Measurements from ENCODE around the gene MYO1D. TPM values are rescaled to one million over a fixed set of nuclear protein-coding genes. Genes with fewer than 3 reads are reported as not detected.

Gene MYO1D
- total RNA-seq, 4 donors from 2014 or later: 46.3 to 139 (median 80.0) TPM

DNA sequence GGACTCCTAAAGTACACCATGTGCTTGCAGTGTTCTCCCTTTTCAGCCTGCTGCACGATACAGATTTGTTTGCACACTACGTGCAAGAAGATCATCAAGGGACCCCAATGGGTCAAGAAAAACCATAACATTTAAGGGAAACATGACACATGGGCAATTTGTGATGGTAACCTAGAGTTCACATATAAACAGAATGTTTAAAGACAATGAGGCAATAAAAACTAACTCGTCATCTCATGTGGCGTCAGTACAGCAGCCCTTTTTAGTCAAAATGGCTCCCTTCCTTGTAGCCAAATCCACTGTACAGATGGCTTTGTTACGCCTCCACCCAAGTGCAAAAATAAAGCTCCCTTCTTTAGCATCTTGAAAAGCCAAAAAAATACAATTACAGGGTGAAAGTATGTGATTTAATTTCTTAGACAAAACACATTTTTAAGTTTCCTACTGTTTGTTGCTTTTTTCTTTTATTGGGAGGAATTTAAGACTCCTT lies 216.4 kb downstream of the MYO1D start:
- TF ChIP-seq, protein P1, sequence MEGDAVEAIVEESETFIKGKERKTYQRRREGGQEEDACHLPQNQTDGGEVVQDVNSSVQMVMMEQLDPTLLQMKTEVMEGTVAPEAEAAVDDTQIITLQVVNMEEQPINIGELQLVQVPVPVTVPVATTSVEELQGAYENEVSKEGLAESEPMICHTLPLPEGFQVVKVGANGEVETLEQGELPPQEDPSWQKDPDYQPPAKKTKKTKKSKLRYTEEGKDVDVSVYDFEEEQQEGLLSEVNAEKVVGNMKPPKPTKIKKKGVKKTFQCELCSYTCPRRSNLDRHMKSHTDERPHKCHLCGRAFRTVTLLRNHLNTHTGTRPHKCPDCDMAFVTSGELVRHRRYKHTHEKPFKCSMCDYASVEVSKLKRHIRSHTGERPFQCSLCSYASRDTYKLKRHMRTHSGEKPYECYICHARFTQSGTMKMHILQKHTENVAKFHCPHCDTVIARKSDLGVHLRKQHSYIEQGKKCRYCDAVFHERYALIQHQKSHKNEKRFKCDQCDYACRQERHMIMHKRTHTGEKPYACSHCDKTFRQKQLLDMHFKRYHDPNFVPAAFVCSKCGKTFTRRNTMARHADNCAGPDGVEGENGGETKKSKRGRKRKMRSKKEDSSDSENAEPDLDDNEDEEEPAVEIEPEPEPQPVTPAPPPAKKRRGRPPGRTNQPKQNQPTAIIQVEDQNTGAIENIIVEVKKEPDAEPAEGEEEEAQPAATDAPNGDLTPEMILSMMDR (IDR thresholded peaks at IDR 0.05; ENCODE audit: low read depth): no peak

DNA sequence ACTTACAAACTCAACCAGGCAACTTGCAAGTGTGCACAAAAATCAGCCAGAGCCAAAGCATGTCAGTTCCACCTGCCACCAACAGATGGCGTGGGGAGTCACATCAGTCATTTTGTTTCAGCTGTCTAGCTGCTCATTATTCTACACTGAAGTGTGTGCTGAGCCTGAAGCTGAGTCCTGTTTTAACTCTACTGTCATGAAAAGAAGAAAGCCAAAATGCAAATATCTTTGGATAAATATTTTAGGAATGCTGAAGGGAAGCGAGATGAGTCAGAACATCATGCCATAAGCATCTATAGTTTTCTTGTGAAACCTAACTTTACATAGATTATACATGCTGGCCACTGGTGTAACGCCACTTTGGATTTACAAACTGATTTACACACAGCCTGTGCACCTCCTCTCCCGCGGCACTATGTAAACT lies 217.5 kb downstream of the MYO1D start:
- TF ChIP-seq, protein P1 (IDR thresholded peaks at IDR 0.05; ENCODE audit: low read depth): no peak

DNA sequence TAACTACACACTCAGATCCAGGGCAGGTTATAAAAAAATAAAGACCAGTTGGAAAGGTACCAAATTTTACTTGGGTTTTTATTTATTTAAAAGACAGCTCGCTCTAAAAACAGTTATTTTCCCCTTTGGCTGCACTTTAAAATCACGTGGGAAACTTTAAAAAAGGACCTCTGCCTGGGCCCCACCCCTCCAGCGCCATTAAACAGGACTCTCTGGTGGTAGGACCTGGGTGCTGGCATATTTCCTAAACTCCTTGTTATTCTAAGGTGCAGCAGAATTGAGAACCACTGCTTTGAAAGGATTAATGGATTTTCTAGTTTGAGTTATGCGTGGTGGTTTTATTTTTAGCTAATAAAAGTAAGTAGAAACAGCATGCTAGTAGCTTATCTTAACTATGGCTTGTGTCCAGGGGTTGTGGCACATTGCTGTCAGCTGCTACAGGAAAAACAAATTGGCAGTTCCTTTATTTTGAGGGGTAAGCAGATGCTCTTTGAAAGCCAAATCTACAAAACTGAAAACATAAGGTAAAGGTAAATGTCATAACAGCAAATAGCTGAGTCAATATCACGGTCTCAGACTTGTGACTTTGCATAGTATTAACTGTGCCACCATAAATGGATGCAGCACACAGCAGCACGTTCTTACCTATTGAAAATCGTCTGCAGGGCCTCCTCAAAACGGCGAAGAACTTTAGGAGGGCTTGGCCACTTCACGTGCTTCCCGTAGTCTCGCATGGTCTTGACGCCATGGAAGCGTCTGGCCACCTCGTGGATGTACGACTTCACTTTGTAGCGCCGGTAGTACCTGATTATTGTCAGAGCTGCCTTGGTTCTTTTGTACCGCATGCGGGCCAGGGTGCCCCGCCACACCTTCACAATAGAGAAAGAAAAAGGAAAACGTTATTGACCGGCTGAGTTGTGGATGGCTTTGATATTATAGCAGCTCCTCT lies 218.2 kb downstream of the MYO1D start:
- TF ChIP-seq, protein P1 (IDR thresholded peaks at IDR 0.05; ENCODE audit: low read depth): no peak

DNA sequence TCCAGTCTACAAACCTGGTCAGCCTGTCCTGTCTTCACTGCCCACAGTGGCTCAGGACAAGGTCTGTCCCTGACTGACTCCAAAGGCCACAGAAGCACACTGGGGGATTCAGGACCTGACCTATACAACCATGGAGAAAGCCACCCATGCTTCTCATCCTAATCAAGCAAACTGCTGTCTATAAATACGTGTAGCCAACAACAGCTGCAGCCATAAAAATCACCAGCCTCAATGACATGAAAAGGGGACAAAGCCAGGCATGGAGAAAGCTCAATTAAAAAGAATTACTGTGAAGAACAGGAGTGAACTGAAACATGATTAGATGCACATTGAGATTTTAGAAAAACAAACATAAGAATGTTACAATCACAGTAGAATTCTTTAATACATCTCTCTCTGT lies 220.0 kb downstream of the MYO1D start:
- TF ChIP-seq, protein P1 (IDR thresholded peaks at IDR 0.05; ENCODE audit: low read depth): no peak

DNA sequence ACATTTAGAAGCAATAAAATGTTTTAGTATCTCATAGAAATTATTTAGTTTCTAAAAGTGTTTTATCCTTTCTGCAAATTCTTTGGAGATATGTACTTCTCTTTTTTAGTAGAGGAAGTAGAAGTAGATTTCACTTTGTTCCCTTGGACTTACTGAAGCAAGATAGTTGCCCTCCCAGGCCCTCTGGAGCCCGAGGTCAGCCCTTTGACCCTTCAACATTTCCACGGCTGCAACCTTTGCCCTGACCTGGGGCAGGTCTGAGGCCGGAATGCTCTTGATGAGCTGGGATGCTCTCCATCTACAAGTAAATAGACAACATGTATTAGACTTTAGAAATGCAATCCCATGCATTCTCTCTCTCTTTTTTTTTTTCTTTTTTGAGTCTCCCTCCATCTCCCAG lies 222.6 kb downstream of the MYO1D start:
- TF ChIP-seq, protein P1 (IDR thresholded peaks at IDR 0.05; ENCODE audit: low read depth): no peak

DNA sequence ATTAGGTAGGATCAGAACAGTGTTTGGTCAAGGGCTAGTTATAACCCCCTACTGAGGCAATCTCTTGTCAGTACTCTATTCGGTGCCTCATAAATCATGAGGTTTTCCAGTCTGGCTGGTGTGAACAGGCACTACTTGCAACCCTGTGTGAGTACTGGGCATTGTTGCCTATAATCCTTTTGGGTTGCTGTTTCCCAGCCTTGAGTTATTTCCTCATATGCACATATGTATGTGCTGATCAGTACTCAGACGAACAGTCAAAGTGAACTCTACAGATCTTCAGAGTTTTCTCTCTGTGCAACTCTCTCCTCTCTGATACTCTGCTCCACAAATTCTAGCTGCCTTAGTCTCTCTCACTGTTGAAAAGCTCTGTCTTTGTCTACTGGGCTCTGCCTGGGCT lies 225.8 kb downstream of the MYO1D start:
- TF ChIP-seq, protein P1 (IDR thresholded peaks at IDR 0.05; ENCODE audit: low read depth): no peak

DNA sequence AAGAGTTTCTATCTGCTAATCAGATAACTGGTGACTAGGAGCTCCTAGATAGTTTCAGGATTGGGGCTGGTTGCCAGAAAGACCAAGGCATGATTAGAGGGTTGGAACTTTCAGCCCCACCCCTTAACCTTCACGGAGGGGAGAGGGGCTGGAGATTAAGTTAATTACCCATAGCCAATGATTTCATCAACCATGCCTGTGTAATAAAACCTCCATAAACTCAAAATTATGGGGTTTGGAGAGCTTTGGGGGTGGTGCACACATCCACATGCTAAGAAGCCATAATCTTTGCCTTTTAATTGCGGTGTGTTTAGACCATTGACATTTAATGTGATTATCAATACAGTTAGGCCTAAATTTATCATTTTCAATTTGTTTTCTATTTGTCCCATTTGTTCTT lies 228.5 kb downstream of the MYO1D start:
- TF ChIP-seq, protein P1 (IDR thresholded peaks at IDR 0.05; ENCODE audit: low read depth): no peak
